IMR-90 (cell line): ENCODE measurements around the gene CAPN2. TPM values are rescaled to one million over a fixed set of nuclear protein-coding genes. Genes with fewer than 3 reads are reported as not detected.

Experiments used
- ATAC-seq: fragments of 200-7000 bp; cut with Tn5 transposase; 2 replicates; pipeline ENCODE4 v1.9.1; 2020; ENCODE audit warnings: low read depth, mild to moderate bottlenecking, moderate library complexity
- BruUV-seq: library from RNA; stranded (reverse); fragments of 400-500 nt; replicated peaks from 2 replicates; lab custom pipeline; 2021; lab: Mats Ljungman, UMichigan
- CTCF ChIA-PET: fragments of 300-600 bp; formaldehyde crosslinking; extraction: SDS; loops from one replicate; lab custom pipeline; 2021; ENCODE audit warnings: antibody characterized with exemption; lab: Yijun Ruan, JAX
- POLR2A ChIA-PET: fragments of 300-600 bp; sonication (Branson Sonifier 250); formaldehyde crosslinking; loops from one replicate; lab custom pipeline; 2022; ENCODE audit warnings: antibody characterized with exemption; ENCODE audit not compliant: unreplicated experiment; lab: Charles Lee
- DNase-seq: peaks from one replicate; pipeline ENCODE4 v3.0.0; 2013
- H2AFZ ChIP-seq: replicated peaks from 2 replicates; pipeline ENCODE3; 2013; ENCODE audit warnings: low read length, mild to moderate bottlenecking; ENCODE audit not compliant: poor library complexity
- H2AK5ac ChIP-seq: 2 replicates; pipeline ENCODE4 v1.6.1; 2013; ENCODE audit warnings: low read depth, low read length, inconsistent platforms
- H2AK9ac ChIP-seq: replicated peaks from 2 replicates; pipeline ENCODE3; 2013; ENCODE audit warnings: mild to moderate bottlenecking, low read depth, low read length, moderate library complexity; ENCODE audit not compliant: poor library complexity
- H2BK120ac ChIP-seq: 2 replicates; pipeline ENCODE4 v1.6.1; 2013; ENCODE audit warnings: low read depth, low read length, inconsistent platforms
- H2BK15ac ChIP-seq: 3 replicates; pipeline ENCODE4 v1.6.1; 2013; ENCODE audit warnings: low read depth, low read length, inconsistent platforms
- H2BK20ac ChIP-seq: 2 replicates; pipeline ENCODE4 v1.6.1; 2013; ENCODE audit warnings: low read depth, mild to moderate bottlenecking, inconsistent platforms, low read length, moderate library complexity
- H2BK5ac ChIP-seq: 2 replicates; pipeline ENCODE4 v1.6.1; 2013; ENCODE audit warnings: mild to moderate bottlenecking, low read depth, low read length, inconsistent platforms; ENCODE audit not compliant: poor library complexity, severe bottlenecking
- H3K14ac ChIP-seq: replicated peaks from 2 replicates; pipeline ENCODE4 v1.6.1; 2013; ENCODE audit warnings: low read depth, low read length, inconsistent platforms
- H3K18ac ChIP-seq: 2 replicates; pipeline ENCODE4 v1.6.1; 2013; ENCODE audit warnings: low read depth, low read length, control low read depth
- H3K23ac ChIP-seq: 2 replicates; pipeline ENCODE4 v1.6.1; 2013; ENCODE audit warnings: low read depth, low read length, inconsistent platforms
- H3K27ac ChIP-seq: 2 replicates; pipeline ENCODE4 v1.5.1; 2013; ENCODE audit warnings: mild to moderate bottlenecking, control low read depth, low read length; ENCODE audit not compliant: insufficient read depth
- H3K27me3 ChIP-seq: 2 replicates; pipeline ENCODE4 v1.6.1; 2013; ENCODE audit warnings: low read length; ENCODE audit not compliant: control insufficient read depth, insufficient read depth
- H3K36me3 ChIP-seq: 2 replicates; pipeline ENCODE4 v1.6.1; 2013; ENCODE audit warnings: low read length, mixed read lengths; ENCODE audit not compliant: control insufficient read depth, insufficient read depth
- H3K4ac ChIP-seq: 2 replicates; pipeline ENCODE4 v1.6.1; 2013; ENCODE audit warnings: low read depth, low read length, inconsistent platforms
- H3K4me1 ChIP-seq: 2 replicates; pipeline ENCODE4 v1.6.1; 2013; ENCODE audit warnings: low read length, mixed read lengths; ENCODE audit not compliant: control insufficient read depth, insufficient read depth
- H3K4me2 ChIP-seq: 2 replicates; pipeline ENCODE4 v1.6.1; 2013; ENCODE audit warnings: low read depth, mild to moderate bottlenecking, control low read depth, low read length, moderate library complexity
- H3K4me3 ChIP-seq: 2 replicates; pipeline ENCODE4 v1.5.1; 2013; ENCODE audit warnings: low read depth, mild to moderate bottlenecking, control low read depth, low read length, moderate library complexity; ENCODE audit not compliant: insufficient read depth
- H3K56ac ChIP-seq: 2 replicates; pipeline ENCODE4 v1.6.1; 2013; ENCODE audit warnings: low read length, inconsistent platforms; ENCODE audit not compliant: insufficient read depth; ENCODE audit errors: extremely low read depth
- H3K79me1 ChIP-seq, 2 experiments: 2 replicates each; pipeline ENCODE4 v1.6.1; 2013; ENCODE audit warnings: low read length in 2 of 2, inconsistent platforms in 1 of 2, low read depth in 1 of 2
- H3K9ac ChIP-seq: 2 replicates; pipeline ENCODE4 v1.6.1; 2013; ENCODE audit warnings: low read depth, low read length, control low read depth
- H3K9me1 ChIP-seq: 2 replicates; pipeline ENCODE4 v1.6.1; 2013; ENCODE audit warnings: low read length, inconsistent platforms; ENCODE audit not compliant: insufficient read depth
- H3K9me3 ChIP-seq: 2 replicates; pipeline ENCODE4 v1.6.1; 2013; ENCODE audit warnings: low read length; ENCODE audit not compliant: control insufficient read depth, insufficient read depth
- H4K20me1 ChIP-seq: 2 replicates; pipeline ENCODE4 v1.6.1; 2013; ENCODE audit warnings: low read length, inconsistent platforms; ENCODE audit not compliant: insufficient read depth
- H4K5ac ChIP-seq: 2 replicates; pipeline ENCODE4 v1.6.1; 2013; ENCODE audit warnings: mild to moderate bottlenecking, low read depth, low read length, control low read depth
- H4K8ac ChIP-seq, 2 experiments: 2 replicates each; pipeline ENCODE4 v1.6.1; 2013; ENCODE audit warnings: low read depth in 2 of 2, low read length in 2 of 2, control low read depth in 1 of 2, inconsistent platforms in 1 of 2
- H4K91ac ChIP-seq: 2 replicates; pipeline ENCODE4 v1.6.1; 2013; ENCODE audit warnings: low read depth, low read length, inconsistent platforms; ENCODE audit not compliant: insufficient read depth
- CTCF ChIP-seq: conservative IDR thresholded peaks from 2 replicates; pipeline ENCODE4 v1.5.1; 2012; ENCODE audit warnings: mild to moderate bottlenecking, low read depth, low read length, improper control_type of control experiment
- FOS ChIP-seq: fragments of 150-350 bp; IDR thresholded peaks from 2 replicates; pipeline ENCODE4 v1.6.1; 2016; ENCODE audit warnings: low read depth, low read length
- MAFK ChIP-seq: IDR thresholded peaks from 2 replicates; pipeline ENCODE4 v1.6.1; 2012; ENCODE audit warnings: low read depth, low read length, improper control_type of control experiment
- RAD21 ChIP-seq: IDR thresholded peaks from 2 replicates; pipeline ENCODE4 v1.6.1; 2012; ENCODE audit warnings: low read length, improper control_type of control experiment
- RCOR1 ChIP-seq: IDR thresholded peaks from 2 replicates; pipeline ENCODE4 v1.6.1; 2012; ENCODE audit warnings: mild to moderate bottlenecking, low read length, improper control_type of control experiment; ENCODE audit not compliant: insufficient replicate concordance
- SMC3 ChIP-seq: fragments of 150-350 bp; IDR thresholded peaks from 2 replicates; pipeline ENCODE4 v1.6.1; 2016; ENCODE audit warnings: low read depth, mild to moderate bottlenecking, antibody characterized with exemption, low read length, moderate library complexity
- whole genome bisulfite sequencing, 2 experiments: methylation state at CpG; one replicate each; pipeline versions ENCODE4 v1.1.5 to v1.1.7; 2013; ENCODE audit warnings: missing lambda C conversion rate in 2 of 2; ENCODE audit not compliant: insufficient read length in 1 of 2; ENCODE audit errors: extremely low coverage in 2 of 2; 5-methylcytosine and 5-hydroxymethylcytosine counted together
- dilution Hi-C: fragments of 300-500 bp; cut with HindIII; formaldehyde crosslinking; loops from one replicate; pipeline ENCODE4 v1.14.3; 2018; ENCODE audit warnings: low sequenced_read_pairs; ENCODE audit not compliant: unreplicated experiment
- in situ Hi-C: fragments of 300-500 bp; cut with MboI; formaldehyde crosslinking; loops from 3 replicates; pipeline ENCODE4 v1.14.3; 2019; ENCODE audit warnings: low sequenced_read_pairs, inconsistent platforms, mixed read lengths
- intact Hi-C: fragments of 100-400 bp; cut with micrococcal nuclease; formaldehyde crosslinking; loops from 2 replicates; pipeline ENCODE4 v1.10.0; 2022
- polyA plus RNA-seq, 3 experiments: library from polyadenylated mRNA; depleted of rRNA; stranded (reverse); fragments of >200 nt; gene quantifications; 2 replicates each; pipeline ENCODE4 v1.2.3, GENCODE V29; 2012; ENCODE audit warnings: low replicate concordance in 1 of 3
- total RNA-seq: library from RNA; depleted of rRNA; stranded (reverse); fragments of >200 nt; gene quantifications from 2 replicates; pipeline ENCODE4 v1.2.3, GENCODE V29; 2012

The CAPN2 gene
- total and polyA plus RNA-seq, 2 of the 4 experiments (the other 2 are of a cell fraction), result 339 to 430 TPM

- CTCF ChIA-PET, result no interaction called here
- peaks cover 16% of the 10 kb centered on the region for H3K9me1 ChIP-seq
- no peak overlapping the region for H2BK5ac ChIP-seq
- H3K9me3 ChIP-seq, result no peaks in the 10 kb centered on the region
- DNase-seq, result peak; percentile 67
- POLR2A ChIA-PET, result interaction anchor here (1.0 kb wide), 1 partner anchor 8 kb away, joined by 3 read pairs; no protein-coding TSS in a partner anchor
- H3K9ac ChIP-seq, result no peak overlapping the region
- TF ChIP-seq CTCF (peak; percentile 71), FOS (no peak), RCOR1 (no peak), MAFK (peak; percentile 79), SMC3 (no peak), RAD21 (peak; percentile 51)
- no peak overlapping the region for H3K27ac ChIP-seq
- H3K27me3 ChIP-seq, result no peaks in the 10 kb centered on the region
- no peak overlapping the region for H3K56ac ChIP-seq
- H3K4ac ChIP-seq, result no peak overlapping the region
- peaks cover 2% of the 10 kb centered on the region; the same call in 1 of the 2 replicates for H3K36me3 ChIP-seq
- no peak overlapping the region for H3K23ac ChIP-seq
- no peak overlapping the region for H3K4me3 ChIP-seq
- H4K8ac ChIP-seq, result no peak overlapping the region
- H2AK5ac ChIP-seq, result no peak overlapping the region
- H2AK9ac ChIP-seq, result no peak overlapping the region
- H4K20me1 ChIP-seq, result peaks cover 6% of the 10 kb centered on the region
- peak overlapping the region; percentile 7; the same call in 1 of the 2 replicates for H2BK120ac ChIP-seq
- no CpG with 5 or more reads among the region's 3 CpGs for WGBS, 2 experiments
- peaks cover 29% of the 10 kb centered on the region for H3K4me1 ChIP-seq
- H3K14ac ChIP-seq, result no peak overlapping the region
- no peak overlapping the region for H4K91ac ChIP-seq
- BruUV-seq, result no TSS peak
- no peak overlapping the region for H2AFZ ChIP-seq
- no peak overlapping the region for H3K4me2 ChIP-seq
- H2BK20ac ChIP-seq, result 0 out of 2 replicates have a peak overlapping the region, but pooled peaks have one; percentile 12
- intact Hi-C loops, result loop anchor here (10.0 kb wide), 1 partner anchor 285 kb away; no protein-coding TSS in a partner anchor
- H3K18ac ChIP-seq, result no peak overlapping the region
- ATAC-seq, result no peak
- peaks cover 5 to 41% of the 10 kb centered on the region in 2 experiments; a peak in 2 of 4 replicates for H3K79me1 ChIP-seq
- in situ Hi-C loops, result no loop called here
- dilution Hi-C loops, result no loop called here
- no peak overlapping the region for H4K5ac ChIP-seq
- H2BK15ac ChIP-seq, result no peak overlapping the region
These were observed 2.7 kb upstream of the CAPN2 start for GRCh38 chr1:223709598-223709997.
